GM18526 (cell line): Measurements from ENCODE around the gene ANKRD10.

Experiments
- POLR2A ChIP-seq: IDR thresholded peaks from 3 replicates; pipeline ENCODE4 v1.6.1; 2011; ENCODE audit not compliant: insufficient read length; ENCODE audit errors: extremely low read depth

ANKRD10 gene

GRCh38 chr13:110832531-110832930 lies 82.3 kb downstream of the ANKRD10 start:
- no peak for TF ChIP-seq POLR2A

GRCh38 chr13:110832205-110832479 lies 82.7 kb downstream of the ANKRD10 start:
- TF ChIP-seq POLR2A, result no peak

- no peak for TF ChIP-seq POLR2A
These were observed 83.2 kb downstream of the ANKRD10 start for GRCh38 chr13:110831437-110832204.

- no peak for TF ChIP-seq POLR2A
These were observed 84.0 kb downstream of the ANKRD10 start for GRCh38 chr13:110830800-110831371.

- no peak for TF ChIP-seq POLR2A
These were observed 84.5 kb downstream of the ANKRD10 start for GRCh38 chr13:110830331-110830730.

GRCh38 chr13:110829486-110829885 lies 85.4 kb downstream of the ANKRD10 start:
- TF ChIP-seq POLR2A, result no peak

GRCh38 chr13:110828705-110829104 lies 86.2 kb downstream of the ANKRD10 start:
- no peak for TF ChIP-seq POLR2A
